Testis (tissue), 2 donors: ENCODE results near the gene BTG3.

ENCODE experiments used
- CTCF ChIP-seq, 3 experiments: fragments of 450-650 bp in 2 of 3; fragments of 200-600 bp in 1 of 3; sonication (generic) in 1 of 3; IDR thresholded peaks; one replicate each; pipeline ENCODE4 v1.5.1; 2016 to 2019; ENCODE audit warnings: antibody characterized with exemption in 3 of 3, mild to moderate bottlenecking in 2 of 3, moderate library complexity in 1 of 3
- POLR2A ChIP-seq: fragments of 450-650 bp; IDR thresholded peaks from one replicate; pipeline ENCODE4 v1.6.1; 2017; ENCODE audit warnings: antibody characterized with exemption, mild to moderate bottlenecking, moderate library complexity

DNA sequence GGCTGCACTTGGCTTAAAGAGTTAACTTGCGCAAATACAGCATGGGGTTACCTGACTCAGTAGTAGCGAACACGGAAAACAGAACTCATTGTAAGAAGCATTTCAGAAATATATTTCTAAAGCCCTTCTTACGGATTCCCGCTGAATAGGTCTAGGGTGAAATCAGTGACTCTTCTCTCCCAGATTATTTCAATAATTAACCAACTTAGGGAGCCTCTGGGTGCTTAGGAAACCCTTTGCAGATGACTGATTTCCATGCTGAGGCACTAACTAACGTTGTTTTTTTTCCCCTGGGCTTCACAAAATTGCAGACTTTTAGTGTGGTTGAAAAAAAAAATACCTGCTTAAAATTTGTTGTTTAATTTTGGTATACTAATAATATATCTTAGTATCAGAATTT, 40.3 kb downstream of the BTG3 start:
- TF ChIP-seq CTCF (IDR thresholded peaks at IDR 0.05) = no peak
- no peak for TF ChIP-seq POLR2A
